Activated naive CD8-positive, alpha-beta T cell treated with anti-CD3 and anti-CD28 coated beads for 36 hours (primary cell): Measurements from ENCODE around the gene EFR3B. TPM values are rescaled to one million over a fixed set of nuclear protein-coding genes. Genes with fewer than 3 reads are reported as not detected.
A peak's percentile ranks its signal among the peaks of the same experiment; 100 is the strongest.

Experiments used
- DNase-seq: peaks from one replicate; pipeline ENCODE4 v3.0.0; 2021
- H3K27ac Mint-ChIP-seq: one replicate; pipeline ENCODE4 v1.8.0; 2022; ENCODE audit warnings: mild to moderate bottlenecking, moderate library complexity, mixed read lengths
- H3K27me3 Mint-ChIP-seq: one replicate; pipeline ENCODE4 v1.8.0; 2022; ENCODE audit warnings: mild to moderate bottlenecking, mixed read lengths
- H3K36me3 Mint-ChIP-seq: one replicate; pipeline ENCODE4 v1.8.0; 2021; ENCODE audit warnings: mild to moderate bottlenecking, mixed read lengths
- H3K4me1 Mint-ChIP-seq: one replicate; pipeline ENCODE4 v1.8.0; 2021; ENCODE audit warnings: mixed read lengths
- H3K4me3 Mint-ChIP-seq: one replicate; pipeline ENCODE4 v1.8.0; 2022; ENCODE audit warnings: mild to moderate bottlenecking, moderate library complexity, mixed read lengths
- H3K9me3 Mint-ChIP-seq: one replicate; pipeline ENCODE4 v1.8.0; 2022; ENCODE audit warnings: mixed read lengths
- total RNA-seq, 2 experiments: library from RNA; stranded (reverse); gene quantifications; one replicate each; pipeline ENCODE4 v1.2.3, GENCODE V29; 2021

The EFR3B gene
- total RNA-seq, 2 experiments from 2014 or later, result 0.06 to 0.08 TPM

DNA sequence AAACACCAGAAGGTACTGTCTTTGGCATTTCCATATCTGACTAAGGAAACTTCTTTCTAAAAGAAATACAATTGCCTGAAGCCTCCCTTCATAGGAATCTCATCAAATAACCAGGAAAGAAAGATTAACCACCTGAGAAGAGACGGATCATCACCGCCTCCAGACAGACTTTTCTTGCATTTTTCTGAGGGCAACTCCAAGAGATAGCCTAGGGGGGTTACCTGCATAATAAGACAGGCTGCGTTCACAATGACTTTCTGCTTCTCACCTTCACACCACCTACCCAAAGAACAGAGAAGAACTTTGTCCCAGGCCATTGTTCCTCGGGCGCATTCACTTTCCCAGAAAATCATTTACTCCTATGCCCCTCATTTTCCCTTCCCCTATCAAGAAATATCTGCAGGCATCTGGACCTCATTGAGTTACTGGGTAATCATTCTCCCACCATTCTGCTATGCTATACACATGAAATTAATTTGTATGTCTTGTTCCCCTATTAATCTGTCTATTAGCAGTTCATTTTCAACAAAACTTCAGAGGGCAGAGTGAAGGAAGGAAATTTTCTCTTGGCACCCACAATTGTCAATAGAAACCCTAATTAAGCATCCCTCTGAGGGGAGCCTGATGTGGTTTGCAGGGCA lies 134.8 kb downstream of the EFR3B start:
- H3K4me1 Mint-ChIP-seq, result no peaks in the 10 kb centered on the region
- H3K9me3 Mint-ChIP-seq, result no peaks in the 10 kb centered on the region
- peaks cover 20% of the 10 kb centered on the region for H3K27me3 Mint-ChIP-seq
- DNase-seq, result no peak
- no peaks in the 10 kb centered on the region for H3K36me3 Mint-ChIP-seq
- H3K4me3 Mint-ChIP-seq, result no peak overlapping the region
- no peak overlapping the region for H3K27ac Mint-ChIP-seq

GRCh38 chr2:25177211-25177611 lies 135.3 kb downstream of the EFR3B start:
- Mint-ChIP-seq H3K27me3 (peaks cover 20% of the 10 kb centered on the region), H3K36me3 (no peaks in the 10 kb centered on the region), H3K9me3 (no peaks in the 10 kb centered on the region), H3K27ac (no peak overlapping the region), H3K4me1 (no peaks in the 10 kb centered on the region), H3K4me3 (no peak overlapping the region)
- no peak for DNase-seq

DNA sequence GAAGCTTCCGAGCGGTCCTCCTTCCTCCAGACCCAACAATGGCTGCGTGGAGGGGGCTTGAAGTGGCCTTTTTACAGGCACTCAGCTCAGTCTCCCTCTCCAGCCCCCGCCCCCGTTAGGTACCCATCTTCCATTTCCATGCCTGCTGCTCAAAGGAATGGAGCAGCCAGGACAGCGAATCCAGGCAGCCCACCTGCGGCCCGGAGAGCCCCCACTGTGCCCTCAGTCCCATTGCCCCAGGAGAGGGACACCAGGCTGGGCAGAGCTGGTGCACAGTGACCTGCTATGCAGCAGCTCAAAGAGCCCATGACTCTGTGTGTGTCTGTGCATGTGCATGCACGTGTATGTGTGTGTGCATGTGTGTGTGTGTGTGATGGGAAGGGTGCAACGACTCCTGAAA lies 137.1 kb downstream of the EFR3B start:
- H3K9me3 Mint-ChIP-seq, result no peaks in the 10 kb centered on the region
- H3K4me3 Mint-ChIP-seq, result no peak overlapping the region
- H3K27ac Mint-ChIP-seq, result no peak overlapping the region
- H3K36me3 Mint-ChIP-seq, result no peaks in the 10 kb centered on the region
- DNase-seq, result no peak
- no peaks in the 10 kb centered on the region for H3K4me1 Mint-ChIP-seq
- peaks cover 11% of the 10 kb centered on the region for H3K27me3 Mint-ChIP-seq

- Mint-ChIP-seq H3K9me3 (no peaks in the 10 kb centered on the region), H3K27ac (no peak overlapping the region), H3K4me1 (no peaks in the 10 kb centered on the region), H3K36me3 (no peaks in the 10 kb centered on the region), H3K27me3 (no peaks in the 10 kb centered on the region), H3K4me3 (no peak overlapping the region)
- no peak for DNase-seq
These were observed 142.4 kb downstream of the EFR3B start for GRCh38 chr2:25184254-25184653.

DNA sequence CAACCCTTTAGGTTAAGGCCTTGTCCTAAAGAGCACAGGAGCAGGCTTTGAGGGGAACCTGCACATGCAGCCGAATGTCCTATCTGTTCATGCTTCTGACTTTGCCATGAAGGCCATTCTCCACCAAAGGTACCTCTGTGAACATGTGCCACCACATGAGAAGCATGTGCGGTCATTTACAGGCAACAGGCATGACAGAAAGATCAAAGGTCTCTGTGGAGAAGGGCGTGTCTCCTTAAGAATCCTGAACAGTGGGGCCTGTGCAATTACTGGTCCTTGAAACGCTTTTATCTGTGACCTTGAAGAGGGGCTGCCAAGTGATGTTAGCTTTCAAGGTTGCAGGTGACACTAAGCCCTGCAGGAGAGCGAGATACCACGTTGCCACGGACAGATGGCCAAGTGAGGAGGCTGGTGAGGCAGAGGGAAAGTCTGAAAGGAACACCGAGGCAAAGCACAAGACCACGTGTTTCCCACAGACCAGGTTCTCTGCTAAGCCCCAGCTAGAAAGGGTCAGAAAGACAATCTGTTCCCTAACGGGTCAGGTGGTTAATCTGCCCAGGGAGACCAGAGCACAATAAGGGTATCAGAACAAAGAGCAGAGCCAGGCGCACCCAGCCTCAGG lies 146.0 kb downstream of the EFR3B start:
- no peaks in the 10 kb centered on the region for H3K36me3 Mint-ChIP-seq
- no peak overlapping the region for H3K4me3 Mint-ChIP-seq
- DNase-seq, result no peak
- no peaks in the 10 kb centered on the region for H3K9me3 Mint-ChIP-seq
- H3K27me3 Mint-ChIP-seq, result no peaks in the 10 kb centered on the region
- H3K4me1 Mint-ChIP-seq, result no peaks in the 10 kb centered on the region
- H3K27ac Mint-ChIP-seq, result no peak overlapping the region

GRCh38 chr2:25188405-25188804 lies 146.5 kb downstream of the EFR3B start:
- Mint-ChIP-seq H3K36me3 (no peaks in the 10 kb centered on the region), H3K4me1 (no peaks in the 10 kb centered on the region), H3K9me3 (no peaks in the 10 kb centered on the region), H3K4me3 (no peak overlapping the region), H3K27ac (no peak overlapping the region), H3K27me3 (no peaks in the 10 kb centered on the region)
- DNase-seq, result no peak

DNA sequence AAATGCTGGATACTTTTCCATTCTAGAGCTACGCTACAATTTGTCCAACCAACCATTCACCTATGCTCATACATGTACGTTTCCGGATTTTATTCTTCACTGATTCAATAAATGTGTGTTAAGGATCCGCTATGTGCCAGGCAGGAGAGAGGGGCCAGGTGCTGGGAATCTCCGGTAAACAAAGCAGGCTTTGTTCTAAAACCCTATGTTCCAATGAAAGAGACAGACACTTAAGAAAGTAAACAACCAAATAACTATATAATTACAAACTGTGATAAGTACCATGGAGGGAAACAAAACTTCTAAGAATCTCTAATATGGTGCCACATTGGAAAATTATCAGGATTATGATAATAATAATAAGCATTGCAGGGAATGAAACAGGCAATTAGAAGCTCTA lies 148.7 kb downstream of the EFR3B start:
- no peak for DNase-seq
- no peak overlapping the region for H3K27ac Mint-ChIP-seq
- H3K4me1 Mint-ChIP-seq, result no peaks in the 10 kb centered on the region

GRCh38 chr2:25194576-25195122 lies 152.8 kb downstream of the EFR3B start:
- no peak overlapping the region for H3K27ac Mint-ChIP-seq
- H3K27me3 Mint-ChIP-seq, result no peaks in the 10 kb centered on the region
- H3K9me3 Mint-ChIP-seq, result no peaks in the 10 kb centered on the region
- H3K4me1 Mint-ChIP-seq, result no peaks in the 10 kb centered on the region
- H3K36me3 Mint-ChIP-seq, result no peaks in the 10 kb centered on the region
- H3K4me3 Mint-ChIP-seq, result no peak overlapping the region
- no peak for DNase-seq

More for the DNA sequence above, 148.7 kb downstream of the EFR3B start:
- no peaks in the 10 kb centered on the region for H3K9me3 Mint-ChIP-seq
- H3K36me3 Mint-ChIP-seq, result no peaks in the 10 kb centered on the region
- no peak overlapping the region for H3K4me3 Mint-ChIP-seq
- no peaks in the 10 kb centered on the region for H3K27me3 Mint-ChIP-seq

DNA sequence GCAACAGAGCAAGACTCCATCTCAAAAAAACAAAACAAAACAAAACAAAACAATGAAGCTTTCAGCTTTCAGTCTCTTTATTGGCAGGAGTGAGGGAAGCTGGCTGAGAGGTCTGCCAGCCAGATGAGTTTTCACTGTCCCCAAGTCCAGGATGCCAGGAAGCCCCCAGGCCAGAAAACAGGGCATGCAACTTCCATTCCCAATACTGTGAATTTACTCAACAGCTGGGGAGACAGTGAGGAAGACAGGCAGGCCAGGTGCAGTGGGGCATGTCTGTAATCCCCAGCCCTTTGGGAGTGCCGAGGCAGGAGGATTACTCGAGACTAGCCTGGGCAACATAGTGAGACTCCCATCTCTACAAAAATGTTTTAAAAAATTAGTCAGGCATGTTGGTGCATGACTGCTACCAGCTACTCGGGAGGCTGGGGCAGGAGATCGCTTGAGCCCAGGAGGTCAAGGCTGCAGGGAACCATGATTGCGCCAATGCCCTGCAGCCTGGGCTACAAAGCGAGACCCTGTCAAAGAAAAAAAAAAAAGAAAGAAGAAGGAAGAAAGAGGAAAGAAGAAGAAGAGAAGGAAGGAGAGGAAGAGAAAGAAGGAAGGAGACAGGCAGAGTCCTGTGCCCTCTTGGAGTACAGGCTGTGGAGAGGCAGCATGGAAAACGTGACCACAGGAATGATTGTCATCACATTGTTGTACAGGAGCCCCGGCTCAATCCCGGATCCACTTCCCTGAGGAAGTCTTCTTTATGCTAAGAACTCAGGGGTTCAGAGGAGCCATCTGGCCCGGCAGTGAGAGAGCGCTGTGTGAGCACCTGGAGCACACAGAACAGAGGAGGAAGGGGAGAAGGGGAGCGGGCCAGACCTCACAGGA lies 155.7 kb downstream of the EFR3B start:
- no peaks in the 10 kb centered on the region for H3K27me3 Mint-ChIP-seq
- no peaks in the 10 kb centered on the region for H3K9me3 Mint-ChIP-seq
- H3K4me3 Mint-ChIP-seq, result no peak overlapping the region
- H3K27ac Mint-ChIP-seq, result no peak overlapping the region
- DNase-seq, result no peak
- H3K4me1 Mint-ChIP-seq, result peaks cover 9% of the 10 kb centered on the region
- H3K36me3 Mint-ChIP-seq, result no peaks in the 10 kb centered on the region

DNA sequence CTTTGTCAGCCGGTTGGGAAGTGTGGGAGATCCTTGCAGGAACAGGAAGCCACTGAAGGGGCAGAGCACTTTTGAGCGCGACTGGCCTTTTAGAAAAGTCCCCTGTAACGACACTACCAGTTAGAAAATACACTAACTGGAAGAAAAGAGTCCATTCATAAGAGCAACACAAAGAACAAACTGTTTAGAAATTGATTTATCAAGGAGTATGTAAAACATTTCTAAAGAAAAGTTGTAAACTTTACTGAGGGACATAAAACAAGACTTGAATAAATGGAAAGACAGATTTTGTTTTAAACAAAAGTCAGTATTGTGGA lies 156.3 kb downstream of the EFR3B start:
- DNase-seq, result no peak
- no peaks in the 10 kb centered on the region for H3K27me3 Mint-ChIP-seq
- no peak overlapping the region for H3K27ac Mint-ChIP-seq
- H3K9me3 Mint-ChIP-seq, result no peaks in the 10 kb centered on the region
- no peaks in the 10 kb centered on the region for H3K36me3 Mint-ChIP-seq
- no peak overlapping the region for H3K4me3 Mint-ChIP-seq
- H3K4me1 Mint-ChIP-seq, result peaks cover 9% of the 10 kb centered on the region

- Mint-ChIP-seq H3K4me1 (peaks cover 11% of the 10 kb centered on the region), H3K27ac (no peak overlapping the region), H3K9me3 (no peaks in the 10 kb centered on the region), H3K4me3 (no peak overlapping the region), H3K27me3 (no peaks in the 10 kb centered on the region), H3K36me3 (no peaks in the 10 kb centered on the region)
- no peak for DNase-seq
These were observed 156.7 kb downstream of the EFR3B start for GRCh38 chr2:25198576-25198975.

- Mint-ChIP-seq H3K4me1 (peaks cover 14% of the 10 kb centered on the region), H3K36me3 (no peaks in the 10 kb centered on the region), H3K9me3 (no peaks in the 10 kb centered on the region), H3K4me3 (no peak overlapping the region), H3K27ac (no peak overlapping the region), H3K27me3 (no peaks in the 10 kb centered on the region)
- no peak for DNase-seq
These were observed 159.4 kb downstream of the EFR3B start for GRCh38 chr2:25201265-25201664.

GRCh38 chr2:25201794-25202193 lies 159.9 kb downstream of the EFR3B start:
- DNase-seq, result no peak
- Mint-ChIP-seq H3K4me1 (peaks cover 19% of the 10 kb centered on the region), H3K36me3 (no peaks in the 10 kb centered on the region), H3K27me3 (no peaks in the 10 kb centered on the region), H3K27ac (no peak overlapping the region), H3K9me3 (no peaks in the 10 kb centered on the region), H3K4me3 (no peak overlapping the region)

- H3K27ac Mint-ChIP-seq, result no peak overlapping the region
These were observed 160.4 kb downstream of the EFR3B start for GRCh38 chr2:25202275-25202674.

DNA sequence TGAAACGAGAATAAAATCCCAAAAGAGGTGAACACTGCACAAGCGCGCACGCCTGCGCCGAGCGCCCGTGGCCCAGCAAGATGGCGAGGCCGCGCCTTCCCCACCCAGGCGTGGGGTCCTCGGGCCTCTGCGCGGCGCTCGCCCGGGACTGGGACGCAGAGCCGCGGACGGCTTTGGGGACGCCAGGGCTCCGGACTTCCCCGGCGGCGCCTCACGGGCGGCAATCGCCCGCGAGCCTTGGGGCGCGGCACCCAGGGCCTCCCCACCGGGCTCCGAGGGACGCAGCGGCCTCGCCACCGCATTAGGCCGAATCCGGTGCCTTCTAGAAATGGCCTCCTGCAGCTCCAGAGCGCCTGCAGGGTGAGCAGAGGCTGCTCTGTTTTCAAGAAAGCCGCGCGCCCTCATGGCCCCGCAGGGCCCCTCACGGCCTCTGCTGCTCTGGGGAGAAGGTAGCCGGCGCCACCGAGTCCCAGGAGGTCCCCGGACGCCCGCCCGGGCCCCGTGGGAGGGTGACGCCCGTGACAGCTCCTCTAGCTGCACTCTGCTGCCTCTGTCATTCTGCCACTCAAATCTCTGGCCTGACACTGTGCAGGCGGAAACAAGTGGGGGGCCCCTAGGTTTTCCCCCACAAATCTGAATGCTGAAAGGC lies 162.4 kb downstream of the EFR3B start:
- no peak overlapping the region for H3K27ac Mint-ChIP-seq

More at GRCh38 chr2:25202275-25202674, 160.4 kb downstream of the EFR3B start:
- Mint-ChIP-seq H3K9me3 (no peaks in the 10 kb centered on the region), H3K36me3 (no peaks in the 10 kb centered on the region), H3K4me3 (no peak overlapping the region), H3K27me3 (no peaks in the 10 kb centered on the region), H3K4me1 (peaks cover 23% of the 10 kb centered on the region)
- no peak for DNase-seq

More for the DNA sequence above, 162.4 kb downstream of the EFR3B start:
- Mint-ChIP-seq H3K4me1 (peaks cover 39% of the 10 kb centered on the region), H3K4me3 (no peak overlapping the region), H3K36me3 (no peaks in the 10 kb centered on the region), H3K27me3 (no peaks in the 10 kb centered on the region), H3K9me3 (no peaks in the 10 kb centered on the region)
- DNase-seq, result peak; percentile 42
